Measurements from ENCODE around the gene GHSR.
A peak's percentile ranks its signal among the peaks of the same experiment; 100 is the strongest.

The GHSR gene

DNA sequence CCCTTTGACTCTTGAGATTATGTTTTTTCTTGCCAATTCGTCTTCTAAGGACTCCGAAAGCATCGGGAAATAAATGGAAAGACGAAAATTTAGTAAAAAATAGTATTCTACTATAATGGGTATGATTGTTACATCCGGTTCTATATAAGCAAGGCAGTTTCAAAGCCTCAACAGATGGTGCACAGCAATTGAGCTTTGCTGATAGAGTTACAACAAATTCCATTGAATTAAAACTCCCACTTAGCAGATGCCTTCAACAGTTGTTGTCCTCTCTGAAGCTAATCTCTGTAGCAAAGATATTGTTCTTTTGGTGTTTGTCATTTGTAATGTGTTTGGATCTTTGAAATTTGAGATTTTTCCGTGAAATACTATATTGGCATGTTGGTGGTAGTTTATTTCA, 16.1 kb upstream of the GHSR start:
- 95% methylated on average over 6 of the region's 6 CpGs for WGBS
- H3K36me3 ChIP-seq (ENCODE audit: insufficient read depth, low read length) = no peaks in the 10 kb centered on the region
- H3K27ac ChIP-seq (ENCODE audit: low read depth, low read length) = no peak overlapping the region
- H3K27me3 ChIP-seq (ENCODE audit: insufficient read depth, low read length) = no peaks in the 10 kb centered on the region
- H3K4me3 ChIP-seq (ENCODE audit: low read length) = no peak overlapping the region
- no peaks in the 10 kb centered on the region; the same call in 1 of the 2 replicates for H3K4me1 ChIP-seq (ENCODE audit: insufficient read depth, low read length)
- H3K9me3 ChIP-seq (ENCODE audit: insufficient read depth, low read depth, low read length) = no peaks in the 10 kb centered on the region
- no peak overlapping the region for H3K9ac ChIP-seq (ENCODE audit: low read depth, low read length)

DNA sequence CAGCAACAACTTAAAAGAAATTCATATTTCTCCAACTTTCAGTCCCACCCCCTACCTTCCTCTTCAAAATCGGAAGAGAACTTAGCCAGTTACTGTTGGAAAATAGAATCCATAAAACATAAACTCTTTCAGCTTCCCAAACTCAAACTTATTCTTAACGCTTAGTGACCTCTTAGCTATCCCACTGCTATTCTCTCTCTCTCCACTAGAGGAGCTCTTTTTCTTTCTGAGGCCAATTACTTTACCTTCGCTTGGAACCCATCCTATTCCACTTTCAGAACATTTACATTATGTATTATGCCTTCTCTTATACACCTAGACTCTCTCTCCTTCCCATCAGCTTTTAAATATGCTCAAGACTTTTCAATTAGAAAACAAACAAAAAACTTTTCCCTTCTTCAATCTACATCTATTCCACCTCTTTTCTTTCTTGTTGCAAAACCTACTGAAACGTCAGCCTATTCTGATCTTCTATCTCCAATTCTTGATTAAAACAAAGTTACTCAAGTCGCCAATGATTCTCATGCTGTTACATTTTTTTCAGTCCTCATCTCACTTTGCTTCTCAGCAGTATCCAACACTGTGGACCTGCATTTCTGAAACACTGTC, 13.4 kb upstream of the GHSR start:
- no peaks in the 10 kb centered on the region for H3K36me3 ChIP-seq (ENCODE audit: insufficient read depth, low read length)
- H3K27ac ChIP-seq (ENCODE audit: low read depth, low read length) = no peak overlapping the region
- H3K27me3 ChIP-seq (ENCODE audit: insufficient read depth, low read length) = no peaks in the 10 kb centered on the region
- H3K9ac ChIP-seq (ENCODE audit: low read depth, low read length) = no peak overlapping the region
- H3K4me3 ChIP-seq (ENCODE audit: low read length) = no peak overlapping the region
- whole genome bisulfite sequencing = 49% methylated on average over 5 of the region's 5 CpGs
- no peaks in the 10 kb centered on the region for H3K9me3 ChIP-seq (ENCODE audit: insufficient read depth, low read depth, low read length)
- H3K4me1 ChIP-seq (ENCODE audit: insufficient read depth, low read length) = no peaks in the 10 kb centered on the region

DNA sequence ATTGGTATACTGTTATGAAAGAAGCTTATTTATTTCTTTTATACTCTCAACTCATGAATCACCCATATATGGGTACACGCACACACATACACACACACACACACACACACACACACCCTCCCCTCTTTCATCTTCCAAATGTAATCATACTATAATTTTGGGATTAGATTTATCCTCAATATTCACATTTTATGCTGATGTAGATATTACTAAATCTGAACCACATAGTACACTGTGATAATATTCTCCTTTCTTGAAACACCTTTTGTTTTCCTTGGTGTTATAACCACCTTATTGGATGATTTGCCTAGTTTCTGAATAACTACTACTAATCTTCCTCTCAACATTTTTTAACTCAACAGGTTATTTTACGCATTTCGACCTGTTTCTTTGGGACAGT, 8.1 kb upstream of the GHSR start:
- Histone ChIP-seq H3K27ac (ENCODE audit: low read depth, low read length) (no peak overlapping the region), H3K36me3 (ENCODE audit: insufficient read depth, low read length) (no peaks in the 10 kb centered on the region), H3K4me1 (ENCODE audit: insufficient read depth, low read length) (no peaks in the 10 kb centered on the region), H3K4me3 (ENCODE audit: low read length) (no peak overlapping the region), H3K27me3 (ENCODE audit: insufficient read depth, low read length) (peaks cover 26% of the 10 kb centered on the region), H3K9me3 (ENCODE audit: insufficient read depth, low read depth, low read length) (no peaks in the 10 kb centered on the region), H3K9ac (ENCODE audit: low read depth, low read length) (no peak overlapping the region)
- 97% methylated on average over 3 of the region's 3 CpGs for WGBS

DNA sequence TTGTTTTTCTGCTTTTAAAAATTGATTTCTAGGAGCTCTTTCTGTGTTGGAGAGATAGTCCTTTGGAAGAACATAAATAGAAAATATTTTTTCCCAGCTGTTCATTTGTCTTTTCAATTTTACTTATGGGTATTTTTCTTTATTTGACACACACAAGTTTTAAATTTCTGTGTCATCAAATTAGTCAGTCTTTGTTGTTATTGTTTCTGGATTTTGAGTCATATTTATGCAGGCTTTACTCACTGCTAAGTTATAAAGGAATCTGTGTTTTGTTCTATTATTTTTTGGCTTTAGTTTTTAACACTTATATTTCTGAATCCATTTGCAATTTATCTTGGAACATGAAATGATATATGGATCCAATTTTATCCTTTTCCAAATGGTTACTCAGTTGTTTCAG, 5.9 kb upstream of the GHSR start:
- Histone ChIP-seq H3K36me3 (ENCODE audit: insufficient read depth, low read length) (no peaks in the 10 kb centered on the region), H3K9ac (ENCODE audit: low read depth, low read length) (no peak overlapping the region), H3K4me1 (ENCODE audit: insufficient read depth, low read length) (peaks cover 3% of the 10 kb centered on the region; the same call in 1 of the 2 replicates), H3K27me3 (ENCODE audit: insufficient read depth, low read length) (peaks cover 48% of the 10 kb centered on the region), H3K9me3 (ENCODE audit: insufficient read depth, low read depth, low read length) (no peaks in the 10 kb centered on the region), H3K27ac (ENCODE audit: low read depth, low read length) (no peak overlapping the region), H3K4me3 (ENCODE audit: low read length) (no peak overlapping the region)

DNA sequence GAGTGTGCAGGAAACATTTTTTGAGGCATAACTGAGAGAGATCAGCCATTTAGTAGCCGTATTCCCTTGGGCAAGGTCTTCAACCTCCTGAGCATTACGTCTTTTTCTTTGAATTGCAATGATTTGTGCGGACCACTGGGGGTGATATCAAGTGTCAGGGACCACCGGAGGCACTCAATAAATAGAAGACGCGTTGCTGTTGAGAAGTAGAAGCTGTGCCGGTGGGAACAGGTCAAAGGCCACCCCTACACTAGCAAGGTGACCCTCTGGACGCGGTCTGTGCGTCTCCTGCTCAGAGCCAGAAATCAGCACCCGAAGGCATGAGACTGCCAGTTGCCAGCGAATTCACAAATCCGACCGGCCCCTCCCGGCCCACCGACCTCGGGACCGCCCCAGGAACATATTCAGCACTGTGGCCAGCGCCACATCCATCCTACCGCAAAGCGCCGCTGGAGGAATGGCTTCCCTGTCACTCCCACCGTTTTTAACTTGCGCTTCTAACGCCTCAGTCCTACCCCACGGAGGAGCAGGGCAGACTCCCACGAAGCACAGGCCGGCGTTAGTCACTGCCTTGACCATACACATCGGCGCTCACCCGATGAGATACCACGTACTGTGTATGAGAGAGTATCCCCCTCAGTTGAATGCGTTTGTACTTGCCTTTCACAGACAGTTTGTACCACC, 1.4 kb upstream of the GHSR start:
- H3K36me3 ChIP-seq (ENCODE audit: insufficient read depth, low read length) = no peaks in the 10 kb centered on the region
- no peaks in the 10 kb centered on the region for H3K9me3 ChIP-seq (ENCODE audit: insufficient read depth, low read depth, low read length)
- WGBS = 5% methylated on average over 34 of the region's 34 CpGs
- no peak overlapping the region for H3K27ac ChIP-seq (ENCODE audit: low read depth, low read length)
- no peak overlapping the region for H3K9ac ChIP-seq (ENCODE audit: low read depth, low read length)
- peaks cover 92% of the 10 kb centered on the region for H3K27me3 ChIP-seq (ENCODE audit: insufficient read depth, low read length)
- H3K4me1 ChIP-seq (ENCODE audit: insufficient read depth, low read length) = peaks cover 6% of the 10 kb centered on the region
- peak overlapping the region; percentile 43 for H3K4me3 ChIP-seq (ENCODE audit: low read length)

DNA sequence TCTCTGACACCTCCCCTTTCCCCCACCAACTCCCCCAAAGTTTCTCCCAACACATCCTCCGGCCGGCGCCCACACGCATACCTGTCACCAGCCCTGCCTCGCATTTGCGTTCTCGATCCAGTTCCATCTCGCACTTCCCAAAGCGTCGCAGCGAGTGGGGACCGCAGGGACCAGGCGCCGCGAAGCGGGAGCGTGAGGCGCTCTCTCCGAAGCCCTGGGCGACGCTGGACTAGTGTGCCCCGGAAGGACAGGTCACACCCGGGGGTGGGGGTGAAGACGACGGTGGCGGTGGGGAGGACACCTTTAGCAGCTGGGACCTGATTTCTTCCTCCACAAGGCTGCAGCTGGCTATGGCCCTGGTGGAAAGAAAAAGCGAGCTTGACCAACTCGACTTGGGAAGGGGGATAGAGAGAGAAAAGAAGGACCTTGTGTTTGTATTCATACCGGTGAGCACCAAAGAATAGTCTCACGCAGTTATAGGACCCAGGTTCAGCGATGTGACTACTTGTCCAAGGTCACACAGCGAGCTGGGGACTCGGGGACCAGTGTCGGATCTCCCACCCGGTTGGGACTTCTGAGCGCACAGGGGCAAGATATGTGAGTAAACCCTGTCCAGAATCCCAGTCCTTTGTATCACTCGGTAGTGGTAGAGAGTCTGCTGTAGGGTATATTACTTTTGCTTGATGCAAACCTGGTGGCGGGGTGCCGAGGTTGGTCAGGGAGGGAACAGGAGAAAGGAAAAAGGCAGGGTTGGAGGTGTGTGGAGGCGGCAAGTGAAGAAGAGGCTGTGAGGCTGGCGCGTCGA, 607 bp upstream of the GHSR start:
- peaks cover 96% of the 10 kb centered on the region for H3K27me3 ChIP-seq (ENCODE audit: insufficient read depth, low read length)
- peaks cover 6% of the 10 kb centered on the region for H3K4me1 ChIP-seq (ENCODE audit: insufficient read depth, low read length)
- no peak overlapping the region for H3K27ac ChIP-seq (ENCODE audit: low read depth, low read length)
- H3K4me3 ChIP-seq (ENCODE audit: low read length) = peak overlapping the region; percentile 43
- WGBS = 9% methylated on average over 43 of the region's 43 CpGs
- no peaks in the 10 kb centered on the region for H3K36me3 ChIP-seq (ENCODE audit: insufficient read depth, low read length)
- no peaks in the 10 kb centered on the region for H3K9me3 ChIP-seq (ENCODE audit: insufficient read depth, low read depth, low read length)
- no peak overlapping the region for H3K9ac ChIP-seq (ENCODE audit: low read depth, low read length)

DNA sequence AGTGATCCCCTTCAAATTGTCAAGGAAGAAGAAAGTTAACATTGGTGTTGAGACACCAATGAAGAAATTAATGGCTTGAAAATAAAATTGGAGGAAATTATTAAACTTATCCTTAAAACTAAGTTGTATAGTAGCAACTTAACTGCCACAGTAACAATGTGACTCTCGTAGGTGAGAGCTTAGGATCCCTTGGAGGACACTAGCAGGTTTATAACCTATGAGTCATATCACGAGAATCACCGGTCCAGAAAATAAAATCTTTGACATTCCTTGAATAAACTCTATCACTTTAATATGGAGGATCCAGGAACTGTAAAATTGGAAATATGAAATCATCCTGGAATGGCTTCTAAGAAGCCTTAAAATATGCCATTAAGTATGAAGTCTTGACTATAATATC, 2.1 kb downstream of the GHSR start:
- peaks cover 90% of the 10 kb centered on the region for H3K27me3 ChIP-seq (ENCODE audit: insufficient read depth, low read length)
- H3K9ac ChIP-seq (ENCODE audit: low read depth, low read length) = no peak overlapping the region
- H3K36me3 ChIP-seq (ENCODE audit: insufficient read depth, low read length) = no peaks in the 10 kb centered on the region
- no peaks in the 10 kb centered on the region for H3K9me3 ChIP-seq (ENCODE audit: insufficient read depth, low read depth, low read length)
- H3K4me1 ChIP-seq (ENCODE audit: insufficient read depth, low read length) = peaks cover 6% of the 10 kb centered on the region
- no peak overlapping the region for H3K27ac ChIP-seq (ENCODE audit: low read depth, low read length)
- no peak overlapping the region for H3K4me3 ChIP-seq (ENCODE audit: low read length)
- WGBS = 93% methylated on average over 3 of the region's 3 CpGs

DNA sequence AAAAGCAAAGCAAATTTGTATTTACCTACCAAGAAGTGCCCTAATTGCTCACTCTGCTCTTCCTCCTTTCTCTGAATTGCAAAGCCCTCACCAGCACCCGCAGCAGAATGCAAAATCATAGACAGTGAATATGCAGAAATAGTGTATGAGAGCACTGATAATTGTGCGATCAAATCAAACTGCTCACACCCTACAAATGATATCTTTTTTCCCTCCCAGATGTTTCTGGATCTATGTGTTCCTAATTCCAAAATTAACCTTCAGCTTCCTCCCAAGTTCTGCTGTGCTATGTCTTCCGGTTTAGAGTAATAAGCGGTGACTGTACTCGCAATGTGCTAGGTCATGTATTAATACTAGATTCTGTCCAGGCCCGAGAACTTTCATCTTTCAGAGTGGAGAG, 3.4 kb downstream of the GHSR start:
- Histone ChIP-seq H3K4me1 (ENCODE audit: insufficient read depth, low read length) (peaks cover 3% of the 10 kb centered on the region), H3K9me3 (ENCODE audit: insufficient read depth, low read depth, low read length) (no peaks in the 10 kb centered on the region), H3K27me3 (ENCODE audit: insufficient read depth, low read length) (peaks cover 76% of the 10 kb centered on the region), H3K27ac (ENCODE audit: low read depth, low read length) (no peak overlapping the region), H3K36me3 (ENCODE audit: insufficient read depth, low read length) (no peaks in the 10 kb centered on the region), H3K4me3 (ENCODE audit: low read length) (no peak overlapping the region), H3K9ac (ENCODE audit: low read depth, low read length) (no peak overlapping the region)
- WGBS = 96% methylated on average over 5 of the region's 6 CpGs

DNA sequence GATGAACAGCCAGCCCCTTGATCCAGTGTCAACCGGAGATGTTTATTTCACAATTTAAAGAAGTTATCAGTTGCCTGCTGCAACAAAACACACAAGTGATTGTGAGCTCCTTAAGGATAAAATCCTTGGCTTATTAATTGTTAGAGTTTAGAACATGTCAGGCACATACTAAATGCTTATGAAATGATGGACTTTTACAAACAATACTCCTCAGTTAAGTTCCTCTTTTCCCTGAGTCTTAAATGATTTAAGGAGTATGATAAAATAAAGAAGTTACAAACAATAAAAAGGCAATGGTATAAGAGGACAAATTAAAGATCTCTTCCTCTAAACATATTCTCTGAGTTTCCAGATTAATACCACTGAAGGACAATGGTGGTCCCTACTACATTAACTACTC, 5.7 kb downstream of the GHSR start:
- no peak overlapping the region for H3K27ac ChIP-seq (ENCODE audit: low read depth, low read length)
- H3K9ac ChIP-seq (ENCODE audit: low read depth, low read length) = no peak overlapping the region
- no peaks in the 10 kb centered on the region for H3K9me3 ChIP-seq (ENCODE audit: insufficient read depth, low read depth, low read length)
- H3K4me3 ChIP-seq (ENCODE audit: low read length) = no peak overlapping the region
- H3K4me1 ChIP-seq (ENCODE audit: insufficient read depth, low read length) = no peaks in the 10 kb centered on the region
- WGBS = 91% methylated on average over 1 of the region's 1 CpG
- no peaks in the 10 kb centered on the region for H3K36me3 ChIP-seq (ENCODE audit: insufficient read depth, low read length)
- H3K27me3 ChIP-seq (ENCODE audit: insufficient read depth, low read length) = peaks cover 54% of the 10 kb centered on the region

DNA sequence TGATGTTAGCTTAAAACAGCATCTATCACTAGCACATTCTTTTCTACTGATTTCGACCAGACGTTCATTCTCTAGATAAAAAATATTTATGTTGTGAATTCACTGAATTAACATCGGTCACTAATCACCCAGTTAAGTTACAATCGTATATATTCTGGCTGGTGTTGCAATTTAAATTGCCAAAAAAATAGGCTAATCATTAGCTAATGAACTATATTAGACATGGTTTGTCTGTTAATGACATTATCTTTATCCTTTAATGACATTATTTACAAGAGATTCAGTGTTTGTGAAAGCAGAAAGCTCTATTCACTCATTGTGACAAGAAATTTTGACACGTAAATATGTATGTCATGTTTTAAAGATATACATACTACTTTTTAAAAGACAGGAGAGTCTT, 6.7 kb downstream of the GHSR start:
- Histone ChIP-seq H3K27me3 (ENCODE audit: insufficient read depth, low read length) (peaks cover 44% of the 10 kb centered on the region), H3K27ac (ENCODE audit: low read depth, low read length) (no peak overlapping the region), H3K9me3 (ENCODE audit: insufficient read depth, low read depth, low read length) (no peaks in the 10 kb centered on the region), H3K36me3 (ENCODE audit: insufficient read depth, low read length) (no peaks in the 10 kb centered on the region), H3K4me1 (ENCODE audit: insufficient read depth, low read length) (no peaks in the 10 kb centered on the region), H3K4me3 (ENCODE audit: low read length) (no peak overlapping the region), H3K9ac (ENCODE audit: low read depth, low read length) (no peak overlapping the region)
- WGBS = 94% methylated on average over 2 of the region's 5 CpGs

DNA sequence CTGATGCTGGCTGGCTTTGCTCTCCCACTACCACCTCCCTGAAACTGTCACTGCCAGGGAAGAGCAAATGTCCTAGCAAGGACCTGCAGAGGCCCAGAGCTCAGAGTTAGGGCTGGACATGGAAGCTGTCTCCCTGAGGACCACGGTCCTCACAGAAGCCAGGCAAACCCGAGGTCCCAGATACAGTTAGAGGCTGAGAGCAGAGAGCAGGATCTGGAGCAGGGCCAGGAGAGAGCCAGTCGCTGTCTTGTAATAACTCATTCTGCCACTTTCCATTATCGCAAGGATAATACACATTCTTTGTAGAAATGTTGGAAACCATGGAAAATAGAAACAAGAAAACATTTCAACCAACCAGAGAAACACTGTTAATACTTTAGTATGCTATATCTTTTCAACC, 10.1 kb downstream of the GHSR start:
- no peak overlapping the region for H3K9ac ChIP-seq (ENCODE audit: low read depth, low read length)
- H3K9me3 ChIP-seq (ENCODE audit: insufficient read depth, low read depth, low read length) = no peaks in the 10 kb centered on the region
- H3K36me3 ChIP-seq (ENCODE audit: insufficient read depth, low read length) = no peaks in the 10 kb centered on the region
- H3K27me3 ChIP-seq (ENCODE audit: insufficient read depth, low read length) = peaks cover 12% of the 10 kb centered on the region
- no peaks in the 10 kb centered on the region for H3K4me1 ChIP-seq (ENCODE audit: insufficient read depth, low read length)
- no peak overlapping the region for H3K27ac ChIP-seq (ENCODE audit: low read depth, low read length)
- H3K4me3 ChIP-seq (ENCODE audit: low read length) = no peak overlapping the region
- 74% methylated on average over 3 of the region's 4 CpGs for WGBS

Data from HUES64 (cell line).